Measurements from ENCODE around the gene FSCN2. TPM values are rescaled to one million over a fixed set of nuclear protein-coding genes. Genes with fewer than 3 reads are reported as not detected.

Gene FSCN2
- total and polyA plus RNA-seq, 2 donors from 2014 or later, result 0.26 to 3.8 TPM

- intact Hi-C loops (cut with DNase I), result no loop called here
- FAIRE-seq (no peak), DNase-seq (peak in 1 of 5 donors; percentile 54)
- H3K4me1 ChIP-seq (ENCODE audit: control insufficient read depth in 2 of 3, insufficient read depth in 2 of 3, low read depth in 1 of 3, low read length in 3 of 3), result peaks cover 12 to 22% (median 13%) of the 10 kb centered on the region in 3 donors
- TF ChIP-seq CTCF (IDR thresholded peaks at IDR 0.05; ENCODE audit: borderline replicate concordance, extremely low read depth, insufficient read depth), result no peak
- H3K27ac ChIP-seq (ENCODE audit: low read depth in 2 of 2, low read length in 2 of 2), result no peak overlapping the region
- no peaks in the 10 kb centered on the region for H3K9me3 ChIP-seq (ENCODE audit: control insufficient read depth in 2 of 3, insufficient read depth in 1 of 3, low read length in 3 of 3)
- H3K27me3 ChIP-seq (ENCODE audit: control insufficient read depth, insufficient read depth, low read length), result no peaks in the 10 kb centered on the region
- H3K4me3 ChIP-seq (ENCODE audit: low read length in 3 of 3), result no peak overlapping the region
- H3K9ac ChIP-seq (ENCODE audit: low read length in 3 of 3), result no peak overlapping the region
- H3K36me3 ChIP-seq (ENCODE audit: control insufficient read depth in 2 of 3, insufficient read depth in 3 of 3, low read length in 3 of 3), result peaks cover 18 to 70% (median 40%) of the 10 kb centered on the region in 3 donors
These were observed 40.2 kb downstream of the FSCN2 start for GRCh38 chr17:81568416-81568815.

DNA sequence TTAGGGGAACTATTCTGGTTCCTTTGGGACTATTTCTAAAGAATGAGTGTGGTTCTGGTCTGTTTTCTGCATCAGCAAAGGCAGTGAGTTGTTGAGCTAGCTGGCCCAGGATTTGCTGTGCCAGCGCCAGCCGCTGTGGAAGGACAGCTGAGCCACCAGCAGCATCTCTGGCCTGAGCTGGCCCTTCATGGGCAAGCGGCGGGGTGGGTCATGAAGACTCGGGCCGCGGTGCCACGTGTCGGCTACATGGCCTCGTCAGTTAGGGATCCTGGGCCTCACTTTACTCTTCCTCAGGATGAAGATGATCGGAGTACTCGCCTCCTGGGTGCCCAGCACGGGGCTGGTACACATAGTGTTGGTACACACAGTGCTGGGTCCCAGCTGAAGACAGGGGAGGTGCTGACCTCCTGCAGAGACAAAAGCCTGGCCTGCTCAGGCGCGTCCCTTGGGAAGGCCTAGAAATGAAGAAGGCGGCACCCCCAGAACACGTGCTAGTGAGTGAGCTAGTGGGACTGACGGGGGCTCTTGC lies 41.9 kb downstream of the FSCN2 start:
- Histone ChIP-seq H3K27ac (ENCODE audit: low read depth in 2 of 2, low read length in 2 of 2) (no peak overlapping the region), H3K9ac (ENCODE audit: low read length in 3 of 3) (no peak overlapping the region), H3K4me1 (ENCODE audit: control insufficient read depth in 2 of 3, insufficient read depth in 2 of 3, low read depth in 1 of 3, low read length in 3 of 3) (peaks cover 12 to 25% (median 13%) of the 10 kb centered on the region in 3 donors), H3K36me3 (ENCODE audit: control insufficient read depth in 2 of 3, insufficient read depth in 3 of 3, low read length in 3 of 3) (peaks cover 16 to 61% (median 36%) of the 10 kb centered on the region in 3 donors), H3K4me3 (ENCODE audit: low read length in 3 of 3) (no peak overlapping the region), H3K9me3 (ENCODE audit: control insufficient read depth in 2 of 3, insufficient read depth in 1 of 3, low read length in 3 of 3) (no peaks in the 10 kb centered on the region), H3K27me3 (ENCODE audit: control insufficient read depth, insufficient read depth, low read length) (no peaks in the 10 kb centered on the region)
- intact Hi-C loops (cut with DNase I), result no loop called here
- peak in 1 of 5 donors; percentile 50 for DNase-seq
- no peak for TF ChIP-seq CTCF (IDR thresholded peaks at IDR 0.05; ENCODE audit: borderline replicate concordance, extremely low read depth, insufficient read depth)
- FAIRE-seq, result no peak

DNA sequence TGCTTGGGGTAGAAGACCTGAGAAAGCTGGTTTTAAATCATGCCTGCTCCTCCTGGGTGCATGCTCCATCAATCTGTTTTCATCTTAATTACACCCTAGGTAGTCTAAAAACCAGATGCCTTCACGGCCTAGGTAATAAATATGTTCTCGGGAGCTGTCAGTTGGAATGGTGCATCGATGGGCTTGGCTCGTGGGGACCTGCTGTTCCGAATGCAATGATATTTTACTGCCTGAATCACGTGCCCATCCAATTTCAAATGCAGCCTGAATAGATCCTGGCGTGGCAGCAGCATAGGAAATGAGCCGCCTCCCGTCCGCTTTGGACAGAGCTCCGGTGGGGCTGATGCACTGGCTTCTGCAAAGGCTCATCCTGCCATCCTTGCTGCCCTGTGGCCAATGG lies 42.8 kb downstream of the FSCN2 start:
- no peak overlapping the region for H3K27ac ChIP-seq (ENCODE audit: low read depth in 2 of 2, low read length in 2 of 2)
- H3K36me3 ChIP-seq (ENCODE audit: control insufficient read depth in 2 of 3, insufficient read depth in 3 of 3, low read length in 3 of 3), result peaks cover 13 to 58% (median 33%) of the 10 kb centered on the region in 3 donors
- H3K4me3 ChIP-seq (ENCODE audit: low read length in 3 of 3), result no peak overlapping the region
- H3K27me3 ChIP-seq (ENCODE audit: control insufficient read depth, insufficient read depth, low read length), result no peaks in the 10 kb centered on the region
- FAIRE-seq (no peak), DNase-seq (no peak)
- H3K9me3 ChIP-seq (ENCODE audit: control insufficient read depth in 2 of 3, insufficient read depth in 1 of 3, low read length in 3 of 3), result no peaks in the 10 kb centered on the region
- H3K9ac ChIP-seq (ENCODE audit: low read length in 3 of 3), result no peak overlapping the region
- no peak for TF ChIP-seq CTCF (IDR thresholded peaks at IDR 0.05; ENCODE audit: borderline replicate concordance, extremely low read depth, insufficient read depth)
- peaks cover 9 to 22% (median 12%) of the 10 kb centered on the region in 3 donors for H3K4me1 ChIP-seq (ENCODE audit: control insufficient read depth in 2 of 3, insufficient read depth in 2 of 3, low read depth in 1 of 3, low read length in 3 of 3)
- intact Hi-C loops (cut with DNase I), result no loop called here

Data from kidney (tissue), 14 donors.